Trophoblast cell (in vitro differentiated cells and primary cell): Measurements from ENCODE around the gene CDA.
A peak's percentile ranks its signal among the peaks of the same experiment; 100 is the strongest.

Experiments
- DNase-seq, 2 donors: peaks; one replicate each; pipeline ENCODE4 v3.0.0-alpha.2; 2016
- H2AFZ ChIP-seq: 2 replicates; pipeline ENCODE4 v1.6.1; 2013; ENCODE audit warnings: low read length, moderate library complexity, mild to moderate bottlenecking; ENCODE audit not compliant: insufficient read depth, poor library complexity
- H2AK5ac ChIP-seq: 2 replicates; pipeline ENCODE4 v1.6.1; 2013; ENCODE audit warnings: mild to moderate bottlenecking, low read length
- H2BK120ac ChIP-seq: 2 replicates; pipeline ENCODE4 v1.6.1; 2013; ENCODE audit warnings: low read length, mild to moderate bottlenecking, moderate library complexity; ENCODE audit not compliant: insufficient read depth, poor library complexity
- H2BK12ac ChIP-seq: 2 replicates; pipeline ENCODE4 v1.6.1; 2013; ENCODE audit warnings: mild to moderate bottlenecking, low read length, moderate library complexity
- H2BK5ac ChIP-seq: 2 replicates; pipeline ENCODE4 v1.6.1; 2013; ENCODE audit warnings: low read length, low read depth, moderate library complexity, mild to moderate bottlenecking; ENCODE audit not compliant: poor library complexity
- H3K14ac ChIP-seq: 2 replicates; pipeline ENCODE4 v1.6.1; 2013; ENCODE audit warnings: mild to moderate bottlenecking, low read length
- H3K18ac ChIP-seq: 2 replicates; pipeline ENCODE4 v1.6.1; 2013; ENCODE audit warnings: mild to moderate bottlenecking, low read length
- H3K23ac ChIP-seq: 2 replicates; pipeline ENCODE4 v1.6.1; 2013; ENCODE audit warnings: low read length
- H3K27ac ChIP-seq: 2 replicates; pipeline ENCODE4 v1.5.1; 2013; ENCODE audit warnings: low read depth, mild to moderate bottlenecking, inconsistent platforms, low read length, moderate library complexity
- H3K27me3 ChIP-seq: 2 replicates; pipeline ENCODE4 v1.6.1; 2013; ENCODE audit warnings: inconsistent platforms, mild to moderate bottlenecking, low read length, moderate library complexity; ENCODE audit not compliant: insufficient read depth
- H3K36me3 ChIP-seq, 2 experiments: 1 replicate in 1 of 2; 2 replicates in 1 of 2; pipeline ENCODE4 v1.6.1; 2013; ENCODE audit warnings: low read length in 2 of 2, mild to moderate bottlenecking in 2 of 2, moderate library complexity in 1 of 2; ENCODE audit not compliant: insufficient read depth in 2 of 2, control insufficient read depth in 1 of 2
- H3K4ac ChIP-seq: 2 replicates; pipeline ENCODE4 v1.6.1; 2013; ENCODE audit warnings: low read depth, mild to moderate bottlenecking, low read length, moderate library complexity
- H3K4me1 ChIP-seq, 2 experiments: 1 replicate in 1 of 2; 2 replicates in 1 of 2; pipeline ENCODE4 v1.6.1; 2013; ENCODE audit warnings: low read length in 2 of 2, mild to moderate bottlenecking in 2 of 2, moderate library complexity in 1 of 2; ENCODE audit not compliant: insufficient read depth in 2 of 2, control insufficient read depth in 1 of 2
- H3K4me2 ChIP-seq: 2 replicates; pipeline ENCODE4 v1.6.1; 2013; ENCODE audit warnings: inconsistent platforms, mild to moderate bottlenecking, low read length, moderate library complexity
- H3K4me3 ChIP-seq: 2 replicates; pipeline ENCODE4 v1.5.1; 2013; ENCODE audit warnings: mild to moderate bottlenecking, low read depth, low read length, inconsistent platforms
- H3K79me1 ChIP-seq: one replicate; pipeline ENCODE4 v1.6.1; 2013; ENCODE audit warnings: low read length
- H3K79me2 ChIP-seq: 2 replicates; pipeline ENCODE4 v1.6.1; 2013; ENCODE audit warnings: low read length, mild to moderate bottlenecking; ENCODE audit not compliant: control insufficient read depth, insufficient read depth, poor library complexity
- H3K9ac ChIP-seq: 2 replicates; pipeline ENCODE4 v1.6.1; 2013; ENCODE audit warnings: mild to moderate bottlenecking, low read length
- H3K9me3 ChIP-seq: 2 replicates; pipeline ENCODE4 v1.6.1; 2013; ENCODE audit warnings: low read depth, mild to moderate bottlenecking, control low read depth, inconsistent platforms, low read length; ENCODE audit not compliant: insufficient read depth
- H4K12ac ChIP-seq: 2 replicates; pipeline ENCODE4 v1.6.1; 2013; ENCODE audit warnings: low read depth, mild to moderate bottlenecking, low read length, moderate library complexity
- H4K8ac ChIP-seq: 2 replicates; pipeline ENCODE4 v1.6.1; 2013; ENCODE audit warnings: low read depth, mild to moderate bottlenecking, low read length, moderate library complexity
- H4K91ac ChIP-seq: one replicate; pipeline ENCODE4 v1.6.1; 2013; ENCODE audit warnings: low read depth, mild to moderate bottlenecking, low read length, moderate library complexity
- WGBS: extraction: QIAGEN DNeasy Blood & Tissue Kit; methylation state at CpG from one replicate; pipeline ENCODE4 v1.1.7; 2013; ENCODE audit warnings: missing lambda C conversion rate; ENCODE audit not compliant: insufficient read length, insufficient coverage; ENCODE audit errors: extremely low coverage; 5-methylcytosine and 5-hydroxymethylcytosine counted together

The CDA gene

GRCh38 chr1:20660363-20660762 lies 71.5 kb downstream of the CDA start:
- no peak for DNase-seq
- Histone ChIP-seq H2BK5ac (no peak overlapping the region), H2AK5ac (no peak overlapping the region), H4K8ac (peak overlapping the region; percentile 89), H3K27ac (no peak overlapping the region), H3K4me1 (peaks cover 7 to 11% of the 10 kb centered on the region in 2 experiments), H3K4me3 (peak overlapping the region; percentile 99), H2BK12ac (no peak overlapping the region), H3K36me3 (peaks cover 18 to 28% of the 10 kb centered on the region in 2 experiments), H3K14ac (peak overlapping the region; percentile 65), H4K91ac (no peak overlapping the region), H3K27me3 (no peaks in the 10 kb centered on the region), H3K79me1 (peaks cover 7% of the 10 kb centered on the region), H3K23ac (no peak overlapping the region), H3K9ac (peak overlapping the region; percentile 99), H3K79me2 (peaks cover 9% of the 10 kb centered on the region), H2BK120ac (no peak overlapping the region), H2AFZ (no peak overlapping the region), H3K4me2 (peak overlapping the region; percentile 97), H4K12ac (peak overlapping the region; percentile 35), H3K4ac (peak overlapping the region; percentile 94), H3K18ac (no peak overlapping the region), H3K9me3 (peaks cover 4% of the 10 kb centered on the region)
- WGBS, result no CpG with 5 or more reads among the region's 3 CpGs

GRCh38 chr1:20660847-20661206 lies 71.9 kb downstream of the CDA start:
- Histone ChIP-seq H2BK5ac (no peak overlapping the region), H4K12ac (peak overlapping the region; percentile 78), H3K4me3 (peak overlapping the region; percentile 99), H4K91ac (peak overlapping the region; percentile 84), H3K36me3 (peaks cover 14 to 23% of the 10 kb centered on the region in 2 experiments), H3K27me3 (no peaks in the 10 kb centered on the region), H3K4ac (peak overlapping the region; percentile 94), H3K27ac (peak overlapping the region; percentile 27), H4K8ac (peak overlapping the region; percentile 89), H3K4me1 (peaks cover 7 to 11% of the 10 kb centered on the region in 2 experiments), H2AK5ac (peak overlapping the region; percentile 50), H3K79me1 (peaks cover 7% of the 10 kb centered on the region), H3K14ac (peak overlapping the region; percentile 65), H3K9me3 (peaks cover 4% of the 10 kb centered on the region), H3K18ac (peak overlapping the region; percentile 62), H3K23ac (no peak overlapping the region), H3K4me2 (peak overlapping the region; percentile 97), H2AFZ (peak overlapping the region; percentile 76), H2BK120ac (peak overlapping the region; percentile 20), H2BK12ac (no peak overlapping the region), H3K79me2 (peaks cover 9% of the 10 kb centered on the region), H3K9ac (peak overlapping the region; percentile 99)
- no CpG with 5 or more reads among the region's 20 CpGs for WGBS
- peak; percentile 16 to 40 for DNase-seq

GRCh38 chr1:20661207-20662109 lies 72.6 kb downstream of the CDA start, which contains the start of gene DDOST:
TSS of gene DDOST (minus strand) at chr1:20661369. CDS start at chr1:20661350, 19 bp downstream.
- no peak within 1 kb of the TSS for H3K23ac ChIP-seq
- no peak within 1 kb of the TSS for H2BK12ac ChIP-seq
- peak within 1 kb of the TSS; percentile 97 for H3K4me2 ChIP-seq
- H3K36me3 ChIP-seq, result peaks cover 10 to 17% of the 10 kb centered on the region in 2 experiments
- H2BK5ac ChIP-seq, result peak within 1 kb of the TSS; percentile 28
- H3K4me3 ChIP-seq, result peak within 1 kb of the TSS; percentile 99
- DNase-seq, result peak; percentile 98
- H4K91ac ChIP-seq, result peak within 1 kb of the TSS; percentile 84
- H3K18ac ChIP-seq, result peak within 1 kb of the TSS; percentile 62
- H4K12ac ChIP-seq, result peak within 1 kb of the TSS; percentile 78
- no peaks in the 10 kb centered on the region for H3K27me3 ChIP-seq
- peak within 1 kb of the TSS; percentile 32 for H2BK120ac ChIP-seq
- H3K79me1 ChIP-seq, result peaks cover 7% of the 10 kb centered on the region
- peak within 1 kb of the TSS; percentile 27 for H3K27ac ChIP-seq
- H3K4ac ChIP-seq, result peak within 1 kb of the TSS; percentile 94
- peak within 1 kb of the TSS; percentile 99 for H3K9ac ChIP-seq
- peaks cover 9% of the 10 kb centered on the region for H3K79me2 ChIP-seq
- H2AFZ ChIP-seq, result peak within 1 kb of the TSS; percentile 76
- peak within 1 kb of the TSS; percentile 50 for H2AK5ac ChIP-seq
- no CpG with 5 or more reads among the region's 58 CpGs for WGBS
- H3K14ac ChIP-seq, result peak within 1 kb of the TSS; percentile 82
- H4K8ac ChIP-seq, result peak within 1 kb of the TSS; percentile 95
- H3K4me1 ChIP-seq, result peaks cover 7 to 11% of the 10 kb centered on the region in 2 experiments
- H3K9me3 ChIP-seq, result peaks cover 4% of the 10 kb centered on the region

GRCh38 chr1:20662110-20662475 lies 73.2 kb downstream of the CDA start:
- Histone ChIP-seq H3K14ac (no peak overlapping the region), H4K12ac (peak overlapping the region; percentile 70), H3K4ac (peak overlapping the region; percentile 1), H3K79me2 (peaks cover 9% of the 10 kb centered on the region), H3K27ac (no peak overlapping the region), H3K36me3 (peaks cover 7 to 13% of the 10 kb centered on the region in 2 experiments), H2BK120ac (no peak overlapping the region), H2AK5ac (peak overlapping the region; percentile 40), H2BK12ac (no peak overlapping the region), H3K23ac (no peak overlapping the region), H4K91ac (peak overlapping the region; percentile 72), H3K9me3 (peaks cover 4% of the 10 kb centered on the region), H3K4me2 (peak overlapping the region; percentile 93), H3K18ac (no peak overlapping the region), H4K8ac (peak overlapping the region; percentile 95), H3K79me1 (peaks cover 7% of the 10 kb centered on the region), H3K27me3 (no peaks in the 10 kb centered on the region), H3K4me3 (peak overlapping the region; percentile 84), H3K4me1 (peaks cover 7 to 11% of the 10 kb centered on the region in 2 experiments), H2AFZ (peak overlapping the region; percentile 55), H2BK5ac (no peak overlapping the region), H3K9ac (peak overlapping the region; percentile 87)
- DNase-seq, result no peak
- WGBS, result no CpG with 5 or more reads among the region's 7 CpGs
